Kidney glomerular epithelial cell (primary cell): ENCODE data around the gene SLC5A3.

Source experiments
- DNase-seq: peaks from one replicate; lab custom pipeline; 2025; lab: John Stamatoyannopoulos, UW

SLC5A3 gene

GRCh38 chr21:34071683-34072082 lies 1.7 kb upstream of the SLC5A3 start:
- DNase-seq: no peak

- DNase-seq: no peak
Observed at GRCh38 chr21:34072145-34073031, 990 bp upstream of the SLC5A3 start.

DNA sequence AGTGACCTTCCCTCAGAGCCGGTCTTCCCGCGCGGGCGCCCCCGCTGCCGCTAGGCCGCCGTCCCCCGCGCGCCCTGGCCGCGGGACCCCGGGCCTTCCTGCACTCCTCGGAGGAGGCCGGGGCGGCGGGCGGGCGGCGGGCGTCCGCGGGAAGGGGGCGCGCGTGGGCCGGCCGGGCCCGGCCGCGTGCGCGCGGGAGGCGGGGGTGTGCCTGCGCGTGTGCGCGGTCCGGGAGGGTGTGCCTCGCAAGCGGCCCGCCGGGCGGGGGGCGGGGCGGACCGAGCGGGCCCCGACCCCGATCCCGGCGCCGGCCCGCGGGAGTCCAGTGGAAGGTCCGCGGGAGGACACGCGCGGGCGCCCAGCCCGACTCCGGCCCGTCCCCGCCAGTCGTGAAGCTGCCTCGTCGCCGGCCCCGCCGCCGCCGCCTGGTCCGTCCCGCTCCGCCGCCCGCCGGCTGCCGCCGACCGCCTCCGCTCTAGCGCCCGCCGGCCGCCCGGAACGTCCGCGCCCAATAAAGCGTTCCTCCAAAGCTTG lies 438 bp downstream of the SLC5A3 start:
- DNase-seq: no peak

DNA sequence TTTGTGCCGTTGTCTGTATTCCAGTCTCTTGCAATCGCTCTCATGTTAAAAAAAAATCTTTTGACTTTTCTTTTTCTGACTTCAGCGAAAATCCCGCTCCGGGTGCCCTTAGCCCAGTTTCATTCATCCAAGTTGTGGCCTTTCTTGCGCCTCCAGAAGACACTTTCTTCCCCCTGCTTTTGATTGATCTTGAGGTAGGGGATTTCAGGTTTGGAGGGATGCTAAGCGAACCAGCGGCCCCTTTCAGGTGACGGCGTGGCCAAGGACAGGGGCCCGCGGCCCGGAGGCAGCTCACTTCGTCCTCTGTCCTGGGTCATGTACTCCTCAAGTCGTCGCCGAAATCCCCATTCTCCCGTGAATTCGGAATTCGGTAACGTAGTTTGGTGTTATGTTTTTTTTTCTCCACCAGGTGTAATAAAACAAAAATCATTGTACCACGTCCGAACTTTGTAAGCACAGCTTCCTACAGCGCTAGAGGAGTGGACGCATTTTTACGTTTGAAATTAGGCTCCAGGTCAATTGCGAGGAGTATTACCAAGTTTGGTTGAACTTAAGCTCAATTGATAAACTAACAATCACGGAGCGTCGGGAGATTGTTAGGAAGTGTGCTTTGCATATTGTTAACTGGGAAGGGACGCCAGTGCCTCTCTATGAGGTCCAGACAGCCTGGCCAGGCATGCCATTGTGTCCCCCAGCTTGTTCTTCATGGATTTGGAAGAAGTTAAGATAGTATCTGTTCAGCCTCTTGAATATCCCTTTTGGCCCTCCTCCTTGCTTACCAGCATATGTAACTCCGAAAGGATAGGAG lies 1.1 kb downstream of the SLC5A3 start:
- no peak for DNase-seq

DNA sequence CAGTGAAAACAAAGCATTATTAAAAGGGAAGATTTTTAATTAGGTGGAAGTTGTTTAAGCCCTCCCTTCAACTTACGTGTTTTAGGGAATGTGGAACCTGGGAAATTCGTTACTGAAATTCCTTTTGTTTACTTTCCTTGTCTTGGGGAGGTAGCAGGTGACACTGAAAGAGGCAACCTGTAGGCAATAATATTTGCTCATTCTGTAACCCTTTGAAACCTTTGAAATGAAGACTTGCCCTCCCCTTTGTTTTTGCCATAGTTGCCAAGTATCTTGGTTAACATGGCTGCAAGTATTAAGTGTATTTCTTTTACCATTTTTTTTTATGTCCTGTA lies 1.7 kb downstream of the SLC5A3 start:
- DNase-seq: no peak

DNA sequence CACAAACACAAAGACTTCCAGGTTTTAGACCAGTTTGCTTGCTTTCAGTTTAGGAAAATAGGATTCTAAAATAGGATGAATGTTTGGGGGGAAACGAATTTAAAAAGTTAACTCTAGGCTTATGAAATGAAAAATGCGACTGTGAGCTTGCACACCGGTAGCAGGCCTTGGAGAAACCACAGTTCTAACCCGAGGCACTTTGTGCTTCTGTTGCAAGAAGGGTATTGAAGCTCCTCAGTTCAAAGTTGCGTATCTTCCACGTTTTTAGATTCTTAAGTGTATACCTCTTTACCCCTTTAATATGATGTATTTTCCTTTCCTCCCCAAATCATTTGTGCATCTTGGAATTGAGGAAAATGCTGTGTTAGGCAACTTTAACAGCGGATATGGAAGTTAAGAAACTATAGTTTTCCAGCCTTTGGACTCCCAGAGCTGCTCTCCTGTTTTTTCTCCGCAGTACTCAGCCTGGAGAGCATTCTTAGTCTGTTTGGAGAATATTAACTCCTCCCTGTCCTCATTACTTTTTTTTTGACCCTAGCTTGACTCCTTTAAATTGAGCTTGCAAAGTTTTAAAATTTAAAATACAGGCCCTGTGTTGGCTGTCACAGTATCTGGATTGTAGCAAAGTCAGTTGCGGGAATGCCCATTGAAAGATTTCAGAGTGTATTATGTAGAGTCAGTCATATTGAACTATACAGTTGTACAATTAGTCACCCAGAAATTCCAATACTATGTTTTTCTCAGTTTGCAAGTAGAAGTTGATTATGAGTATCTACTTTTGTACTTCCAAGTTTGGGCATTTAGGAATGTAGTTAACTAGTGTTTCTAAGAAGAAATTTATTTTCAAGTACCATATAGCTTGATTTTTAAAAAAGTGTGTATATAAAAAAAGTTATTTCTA lies 2.6 kb downstream of the SLC5A3 start:
- peak; percentile 17 for DNase-seq

DNA sequence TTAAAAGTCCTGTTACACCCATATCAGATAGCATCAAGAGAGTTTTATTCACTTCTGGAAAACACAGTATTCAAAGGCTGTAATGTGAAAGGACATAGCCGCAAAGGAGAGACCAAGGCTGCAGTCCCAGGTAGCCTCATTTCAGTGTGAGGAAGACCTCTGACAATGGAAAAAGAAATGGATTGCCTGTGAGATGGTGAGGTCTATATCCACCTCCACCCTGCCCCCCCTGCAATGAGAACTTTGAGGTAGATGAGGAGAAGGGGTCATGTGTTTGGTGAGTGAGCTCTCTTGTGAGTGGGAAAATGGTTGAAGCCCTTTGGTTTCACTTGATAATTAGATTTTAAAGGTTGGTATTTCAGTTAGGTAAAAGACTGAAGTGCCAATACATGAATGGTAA lies 3.5 kb downstream of the SLC5A3 start:
- DNase-seq: no peak

DNA sequence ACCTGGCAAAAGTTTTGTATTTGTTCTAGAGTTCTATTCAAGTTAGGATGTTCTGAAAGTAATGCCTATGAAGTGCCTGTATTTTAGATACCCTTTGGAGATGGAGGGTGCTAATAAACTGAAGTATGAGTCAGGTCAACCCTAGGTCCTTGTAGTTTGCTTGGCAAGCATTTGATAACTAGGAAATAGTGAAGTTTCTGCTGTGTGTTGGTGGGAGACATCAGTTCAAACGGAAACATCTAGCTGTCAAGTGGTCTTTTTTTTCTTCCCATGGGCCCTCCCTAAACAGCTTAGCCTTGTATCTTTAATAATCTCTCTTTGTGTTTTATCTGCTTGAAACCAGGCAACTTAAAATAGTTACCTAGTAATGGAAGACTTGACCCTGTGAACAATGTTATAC lies 4.5 kb downstream of the SLC5A3 start:
- no peak for DNase-seq

GRCh38 chr21:34078915-34079314 lies 5.5 kb downstream of the SLC5A3 start:
- no peak for DNase-seq

DNA sequence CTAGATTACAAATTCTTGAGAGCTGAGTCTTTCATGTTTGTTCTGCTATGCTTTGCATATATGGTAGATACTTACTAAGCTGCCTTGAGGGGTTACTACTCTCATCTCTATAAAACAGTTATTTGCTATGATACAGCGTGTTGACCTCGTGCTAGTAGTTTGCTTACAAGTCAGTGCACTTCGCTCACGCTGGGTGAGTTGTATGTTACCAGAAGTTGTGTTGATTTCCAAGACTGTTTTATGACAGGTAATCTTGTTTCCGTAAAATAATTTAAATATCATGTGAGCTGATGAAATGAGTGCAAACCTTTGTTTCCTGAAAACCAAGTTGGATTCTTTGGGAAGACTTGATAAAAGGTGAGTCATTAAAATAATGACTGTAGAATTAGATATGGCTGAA lies 7.3 kb downstream of the SLC5A3 start:
- no peak for DNase-seq

- DNase-seq: no peak
Observed at GRCh38 chr21:34082769-34083168, 9.4 kb downstream of the SLC5A3 start.

DNA sequence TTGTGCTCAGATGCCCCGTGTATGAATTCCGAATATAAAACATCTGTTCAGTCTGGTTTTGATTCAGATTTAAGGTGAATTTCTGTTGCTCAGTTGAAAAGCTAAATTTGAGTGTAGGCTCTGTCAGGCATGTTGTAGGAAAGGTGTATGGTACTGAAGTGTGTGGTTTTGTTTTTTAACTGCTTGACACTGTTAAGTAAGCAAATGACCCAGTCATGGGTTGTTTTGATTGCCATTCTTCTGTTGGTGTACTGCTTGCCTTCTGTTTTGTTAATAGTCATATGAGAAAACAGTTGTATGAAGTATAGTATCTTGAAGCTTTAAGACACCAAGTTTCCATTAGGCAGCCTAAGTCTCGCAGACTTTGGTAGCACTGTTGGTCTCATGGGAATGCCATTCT lies 10.0 kb downstream of the SLC5A3 start:
- DNase-seq: no peak

DNA sequence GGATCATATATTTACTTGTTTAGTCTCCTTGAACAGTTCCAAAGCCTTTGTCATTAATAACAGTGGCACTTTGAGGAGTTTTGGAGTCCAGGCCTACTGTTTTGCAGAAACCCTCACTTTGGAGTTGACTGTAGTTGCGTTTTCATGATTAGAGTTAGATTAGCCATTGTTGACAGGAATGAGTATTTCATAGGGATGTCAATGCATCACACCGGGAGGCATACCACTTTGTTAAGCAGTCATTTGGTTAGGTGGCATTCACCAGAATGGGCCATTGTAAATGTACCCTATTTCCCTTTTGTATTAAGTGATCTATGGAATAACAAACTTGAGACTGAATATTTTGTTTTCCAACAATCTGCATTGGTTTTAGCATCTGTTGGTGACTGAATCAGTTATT lies 11.8 kb downstream of the SLC5A3 start:
- no peak for DNase-seq

DNA sequence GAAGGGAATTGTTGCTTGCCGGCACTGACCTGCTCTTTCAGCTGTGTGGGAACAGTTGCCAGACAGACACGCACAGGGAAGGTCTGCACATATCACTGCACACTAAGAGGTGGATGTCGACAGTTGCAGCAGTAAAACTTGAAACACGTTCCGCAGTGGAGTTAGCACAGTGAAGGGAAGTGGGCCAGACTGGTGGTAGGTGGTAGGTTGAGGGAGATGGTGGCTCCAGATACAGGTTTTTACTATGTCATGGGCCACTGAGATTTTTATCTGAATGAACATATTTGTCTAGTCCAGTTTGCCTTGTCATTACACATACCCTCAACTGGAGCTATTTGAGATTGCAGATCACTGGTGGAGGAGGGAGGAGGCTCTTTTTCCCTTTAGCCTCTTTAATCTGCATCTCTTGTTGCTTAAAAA lies 13.5 kb downstream of the SLC5A3 start:
- no peak for DNase-seq

DNA sequence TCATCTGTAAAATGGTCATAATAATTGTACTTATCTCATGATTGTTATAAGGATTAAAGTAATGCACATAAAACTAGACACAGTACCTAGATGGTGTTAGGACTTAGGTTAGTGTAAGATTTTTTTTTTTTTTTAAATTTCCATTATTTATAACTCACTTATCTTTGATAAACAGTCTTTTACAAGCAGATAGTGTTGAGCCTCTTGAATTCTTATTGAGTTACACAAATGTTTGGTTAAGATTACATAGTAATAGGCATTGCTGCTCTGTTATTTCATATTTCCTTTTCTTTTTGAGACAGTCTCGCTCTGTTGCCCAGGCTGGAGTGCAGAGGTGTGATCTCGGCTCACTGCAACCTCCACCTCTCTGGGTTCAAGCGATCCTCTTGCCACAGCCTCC lies 15.4 kb downstream of the SLC5A3 start:
- no peak for DNase-seq

DNA sequence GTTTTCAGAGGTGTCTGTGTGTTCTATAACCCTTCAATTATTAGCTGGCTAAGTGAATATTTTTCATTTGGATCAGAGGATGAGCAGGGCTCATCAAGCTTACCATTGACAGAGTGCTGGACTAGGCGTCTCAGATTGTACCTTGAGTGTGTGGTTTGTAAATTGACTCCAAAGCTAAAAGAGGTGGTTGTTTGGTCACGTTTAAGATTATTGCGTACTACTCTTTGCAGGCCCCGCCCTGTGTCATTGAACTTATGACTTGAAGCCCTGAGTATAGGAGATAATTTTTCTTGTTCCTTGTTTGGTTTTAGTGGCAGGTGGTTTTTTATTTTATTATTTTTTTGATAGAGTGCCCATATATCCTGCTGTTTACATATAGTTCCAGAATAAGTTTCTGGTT lies 17.7 kb downstream of the SLC5A3 start:
- DNase-seq: no peak

DNA sequence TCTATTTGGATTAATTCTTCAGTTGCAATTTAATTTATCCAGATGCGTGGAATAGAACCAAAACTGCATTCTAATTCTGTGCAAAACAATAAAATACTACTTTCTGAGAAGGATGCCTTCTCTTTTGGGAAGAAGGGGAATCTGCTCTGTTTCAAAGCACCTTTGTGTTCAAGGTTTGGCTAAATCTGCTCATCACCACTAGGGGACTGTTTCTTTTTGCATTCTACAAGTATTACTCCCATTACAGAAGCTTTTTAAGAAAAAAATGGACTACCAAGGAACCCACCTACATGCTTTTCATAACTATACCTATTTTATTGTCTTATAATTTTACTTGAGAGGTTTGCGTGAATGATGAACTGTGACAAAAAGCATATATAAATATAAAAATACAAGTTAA lies 18.2 kb downstream of the SLC5A3 start:
- no peak for DNase-seq

- DNase-seq: no peak
Observed at GRCh38 chr21:34092262-34092921, 19.0 kb downstream of the SLC5A3 start.

GRCh38 chr21:34093083-34093482 lies 19.7 kb downstream of the SLC5A3 start:
- DNase-seq: no peak

DNA sequence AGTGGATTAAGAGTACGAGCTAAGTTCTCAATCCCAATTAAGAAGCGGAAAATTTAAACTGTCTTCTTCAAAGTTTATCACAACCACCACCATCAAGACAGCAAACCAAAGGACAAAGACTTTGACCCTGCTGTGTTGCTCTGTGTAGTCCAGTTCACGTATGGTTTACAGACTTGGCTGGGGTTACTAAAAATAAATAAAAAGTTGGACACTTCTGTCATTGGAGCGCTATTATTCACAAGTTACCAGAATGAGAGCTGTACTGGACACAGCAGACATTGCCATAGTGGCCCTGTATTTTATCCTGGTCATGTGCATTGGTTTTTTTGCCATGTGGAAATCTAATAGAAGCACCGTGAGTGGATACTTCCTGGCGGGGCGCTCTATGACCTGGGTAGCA lies 21.6 kb downstream of the SLC5A3 start:
- DNase-seq: no peak

DNA sequence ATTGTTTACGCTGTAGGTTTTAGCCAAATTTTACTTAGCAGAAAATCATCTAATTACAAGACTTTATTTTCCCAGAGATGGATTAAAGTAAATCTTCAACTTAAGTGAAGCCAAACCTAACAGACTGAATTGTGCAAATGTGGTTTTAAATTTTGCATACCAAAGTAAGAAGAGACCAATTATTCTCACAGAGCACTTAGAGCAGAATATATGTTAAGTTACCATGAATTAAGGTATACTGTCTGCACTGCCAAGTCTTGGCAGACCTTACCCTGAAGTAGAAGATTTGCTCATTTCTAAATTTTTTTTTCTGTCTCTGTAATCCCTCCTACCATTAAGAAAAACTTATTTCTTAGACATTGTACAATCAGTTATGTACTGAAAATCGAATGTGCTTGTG lies 24.1 kb downstream of the SLC5A3 start:
- DNase-seq: no peak

DNA sequence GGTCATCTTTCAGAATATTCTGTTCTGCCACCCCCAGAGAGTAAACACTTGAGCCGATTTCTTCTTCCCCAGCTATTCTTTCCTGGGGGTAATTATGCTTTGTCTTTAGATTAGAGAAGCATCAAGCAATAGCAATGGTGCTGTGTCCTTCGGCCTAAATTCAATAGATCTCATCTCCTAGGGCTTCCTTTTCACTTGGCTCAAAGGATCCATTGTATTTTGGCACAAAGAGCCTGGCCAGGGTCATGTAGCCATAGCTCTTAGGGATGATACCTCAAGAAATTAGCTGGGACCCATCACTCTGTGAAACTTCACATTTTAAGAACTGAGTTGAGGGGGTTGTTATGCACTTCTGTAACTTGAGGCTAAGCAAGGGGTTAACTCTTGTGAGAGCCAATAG lies 27.0 kb downstream of the SLC5A3 start:
- no peak for DNase-seq
